Fibroblast of skin of abdomen (primary cell): ENCODE measurements around the gene DBP.
A peak's percentile ranks its signal among the peaks of the same experiment; 100 is the strongest.

ENCODE experiments used
- DNase-seq: peaks from one replicate; pipeline ENCODE4 v3.0.0-alpha.2; 2013

The DBP gene

DNA sequence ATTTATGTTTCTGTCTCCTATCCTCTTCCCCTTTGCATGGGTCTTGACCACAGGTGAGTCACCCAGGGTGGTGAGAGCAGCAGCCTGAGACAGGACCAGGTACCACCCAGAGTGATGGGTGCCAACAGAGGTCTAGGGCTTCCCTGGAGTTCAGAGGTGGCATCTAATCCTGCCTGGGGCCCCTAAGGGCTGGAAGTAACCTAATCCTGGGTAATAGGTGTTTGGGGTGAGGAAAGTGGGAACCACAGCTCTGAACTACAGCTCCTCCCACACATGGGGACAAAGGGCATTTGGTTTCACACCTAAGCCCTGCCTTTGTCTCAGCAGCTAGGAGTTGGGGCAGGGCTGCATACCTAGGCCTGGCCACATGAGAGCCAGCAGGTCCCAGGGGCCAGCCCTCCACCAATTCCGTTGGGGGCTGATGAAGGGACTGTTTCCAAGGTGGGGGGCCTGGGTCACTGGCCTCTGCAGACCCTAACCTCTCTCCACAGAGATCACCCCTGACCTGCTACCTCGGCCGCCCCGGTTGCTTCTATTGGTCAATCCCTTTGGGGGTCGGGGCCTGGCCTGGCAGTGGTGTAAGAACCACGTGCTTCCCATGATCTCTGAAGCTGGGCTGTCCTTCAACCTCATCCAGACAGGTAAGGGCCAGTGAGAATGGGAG is 9.8 kb downstream of the DBP start:
- DNase-seq: no peak

DNA sequence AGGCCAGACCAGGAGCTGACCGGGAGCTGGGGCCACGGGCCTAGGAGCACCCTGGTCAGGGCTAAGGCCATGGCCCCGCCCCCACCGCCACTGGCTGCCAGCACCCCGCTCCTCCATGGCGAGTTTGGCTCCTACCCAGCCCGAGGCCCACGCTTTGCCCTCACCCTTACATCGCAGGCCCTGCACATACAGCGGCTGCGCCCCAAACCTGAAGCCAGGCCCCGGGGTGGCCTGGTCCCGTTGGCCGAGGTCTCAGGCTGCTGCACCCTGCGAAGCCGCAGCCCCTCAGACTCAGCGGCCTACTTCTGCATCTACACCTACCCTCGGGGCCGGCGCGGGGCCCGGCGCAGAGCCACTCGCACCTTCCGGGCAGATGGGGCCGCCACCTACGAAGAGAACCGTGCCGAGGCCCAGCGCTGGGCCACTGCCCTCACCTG is 11.3 kb downstream of the DBP start:
- no peak for DNase-seq

DNA sequence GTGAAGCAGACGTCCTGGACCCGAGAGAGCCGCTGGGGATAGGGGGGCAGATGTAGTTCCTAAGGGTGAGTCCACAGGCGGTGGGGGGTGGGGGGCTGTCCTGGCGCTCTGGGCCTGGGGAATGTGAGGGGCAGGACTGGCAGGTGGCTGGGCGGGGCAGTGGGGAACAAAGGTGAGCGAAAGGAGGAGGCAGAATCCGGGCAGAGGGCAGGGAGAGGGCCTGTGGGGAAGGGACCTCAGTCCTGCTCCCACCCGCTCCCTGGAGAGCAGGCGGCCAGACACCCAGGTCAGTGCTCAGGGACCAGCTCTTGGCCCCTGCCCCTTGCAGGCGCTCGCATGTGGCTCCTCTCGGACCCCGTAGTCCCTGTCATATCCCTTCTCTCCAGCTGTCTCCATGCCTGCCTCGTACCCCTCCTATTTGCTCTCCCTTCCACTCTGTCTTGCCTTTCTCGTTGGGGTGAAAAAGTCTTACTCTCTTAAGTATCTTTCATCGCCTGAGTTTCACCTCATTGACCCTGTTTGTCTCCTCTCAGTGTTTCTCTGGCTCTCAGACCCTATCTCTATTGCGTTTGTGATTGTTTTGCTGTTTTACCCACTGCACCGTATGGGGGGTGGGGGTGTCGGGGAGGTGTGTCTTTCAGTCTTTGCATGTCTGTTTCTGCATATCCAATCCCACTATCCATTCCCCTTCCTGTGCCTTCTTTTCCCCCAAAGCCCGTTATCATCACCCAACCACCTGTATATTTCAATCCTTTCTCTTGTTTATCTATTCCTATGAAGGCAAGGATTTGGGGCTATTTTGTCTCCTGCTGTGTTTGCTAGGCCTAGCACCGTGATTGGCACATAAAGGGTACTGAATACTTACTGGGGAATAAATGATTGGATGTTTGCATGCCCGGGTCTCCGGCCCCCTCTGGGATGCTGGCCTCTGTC is 12.1 kb downstream of the DBP start:
- DNase-seq: no peak

DNA sequence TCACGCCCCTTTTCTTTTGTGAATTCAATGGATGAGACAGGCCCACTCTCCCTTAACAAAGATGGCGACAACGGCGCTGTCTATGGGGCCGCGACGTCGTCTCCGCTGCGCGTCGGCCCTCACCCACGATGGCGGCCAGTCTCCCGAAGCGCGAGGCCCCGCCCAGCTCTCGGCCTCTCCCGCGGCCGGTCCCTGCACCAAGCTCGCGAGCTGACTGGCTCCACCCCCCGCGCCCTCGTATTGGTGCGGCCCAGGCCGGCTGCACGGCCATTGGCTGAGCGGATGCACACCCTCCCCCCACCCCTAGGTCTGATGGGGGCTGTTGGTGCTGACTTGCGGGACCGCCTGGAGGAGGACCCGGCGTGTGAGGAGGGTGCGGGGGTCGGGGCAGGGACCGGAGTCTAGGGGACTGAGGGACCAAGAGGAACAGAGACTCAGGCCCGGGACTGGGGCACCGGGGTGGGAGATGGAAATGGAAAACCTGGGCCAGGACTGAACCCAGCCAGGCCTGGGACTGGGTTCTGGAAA is 13.0 kb downstream of the DBP start:
- peak; percentile 98 for DNase-seq

GRCh38 chr19:48623556-48624066 is 13.6 kb downstream of the DBP start:
- no peak for DNase-seq

- DNase-seq: no peak
Observed at GRCh38 chr19:48619692-48620585, 17.2 kb downstream of the DBP start.

DNA sequence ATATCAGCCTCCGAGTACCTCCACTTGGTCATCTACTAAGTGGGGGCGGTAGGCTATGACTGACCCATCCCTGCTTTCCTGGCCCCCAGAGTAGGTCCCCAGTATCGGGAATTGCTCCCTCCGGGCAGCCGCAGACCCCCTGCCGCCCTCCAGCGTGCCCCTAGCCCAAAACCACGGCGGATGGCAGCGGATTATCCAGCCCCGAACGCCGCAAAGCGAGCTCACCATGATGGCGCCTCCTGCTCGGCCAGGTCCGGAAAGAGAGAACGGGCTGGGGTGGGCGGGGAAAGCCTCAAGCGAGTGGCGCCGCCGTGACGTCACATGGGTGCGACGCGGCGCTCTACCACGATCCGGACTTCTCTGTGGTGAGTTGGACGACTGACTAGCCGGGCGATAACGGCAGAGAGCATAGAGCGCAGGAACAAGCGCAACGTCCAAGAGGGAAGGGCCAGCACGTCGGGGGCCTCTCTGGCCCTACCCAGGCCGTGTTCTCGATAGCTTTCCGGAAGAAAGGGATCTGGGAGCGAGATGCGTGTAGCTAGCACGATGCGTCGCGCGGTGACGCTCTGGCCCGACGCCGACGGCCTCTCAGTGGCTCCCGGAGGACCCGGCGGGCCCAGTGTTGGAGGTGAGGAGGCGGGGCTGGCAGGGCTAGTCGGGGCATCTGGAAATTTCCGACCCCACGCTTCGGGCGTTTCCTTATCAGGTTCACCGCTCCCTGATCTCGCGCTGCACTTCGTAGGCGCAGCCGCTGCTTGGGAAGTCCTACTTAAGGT is 18.1 kb downstream of the DBP start, which contains the start of the genes RPL18 and SPHK2:
Gene RPL18, minus strand, starts transcription at position 263 of the 776 bp plus-strand sequence. Its CDS starts 35 bp downstream, at position 228.
Gene SPHK2, plus strand, starts transcription at position 591 of the 776 bp plus-strand sequence. CDS start 1,009 bp downstream, outside the sequence.
- peak; percentile 100 for DNase-seq

DNA sequence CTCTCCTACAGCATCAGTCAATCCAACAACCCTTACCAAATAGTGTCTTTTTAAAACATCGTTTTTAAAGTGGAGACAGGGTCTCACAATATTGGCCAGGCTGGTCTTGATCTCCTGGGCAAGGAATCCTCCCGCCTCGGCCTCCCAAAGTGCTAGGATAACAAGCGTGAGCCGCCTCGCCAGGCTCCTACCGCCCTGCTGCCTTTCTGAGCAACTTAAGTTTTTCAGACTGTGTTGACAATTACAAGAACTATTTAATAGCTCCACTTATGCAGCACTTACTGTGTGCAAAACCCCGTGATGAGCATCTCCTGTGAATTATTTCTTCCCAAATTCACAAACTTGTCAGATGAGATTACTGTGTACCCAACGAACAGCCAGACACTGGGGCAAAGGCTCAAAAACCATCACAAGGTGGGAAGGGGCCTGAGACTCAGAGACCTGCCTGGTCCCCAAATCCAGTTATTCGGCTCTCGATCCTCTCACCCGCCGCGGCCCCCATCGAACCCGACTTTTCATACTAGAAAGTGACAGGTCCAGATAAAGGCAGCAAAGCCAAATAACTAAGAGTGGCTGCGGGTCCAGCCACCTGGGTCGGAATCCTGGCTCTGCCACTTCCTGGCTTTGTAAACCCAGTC is 18.8 kb downstream of the DBP start:
- no peak for DNase-seq

DNA sequence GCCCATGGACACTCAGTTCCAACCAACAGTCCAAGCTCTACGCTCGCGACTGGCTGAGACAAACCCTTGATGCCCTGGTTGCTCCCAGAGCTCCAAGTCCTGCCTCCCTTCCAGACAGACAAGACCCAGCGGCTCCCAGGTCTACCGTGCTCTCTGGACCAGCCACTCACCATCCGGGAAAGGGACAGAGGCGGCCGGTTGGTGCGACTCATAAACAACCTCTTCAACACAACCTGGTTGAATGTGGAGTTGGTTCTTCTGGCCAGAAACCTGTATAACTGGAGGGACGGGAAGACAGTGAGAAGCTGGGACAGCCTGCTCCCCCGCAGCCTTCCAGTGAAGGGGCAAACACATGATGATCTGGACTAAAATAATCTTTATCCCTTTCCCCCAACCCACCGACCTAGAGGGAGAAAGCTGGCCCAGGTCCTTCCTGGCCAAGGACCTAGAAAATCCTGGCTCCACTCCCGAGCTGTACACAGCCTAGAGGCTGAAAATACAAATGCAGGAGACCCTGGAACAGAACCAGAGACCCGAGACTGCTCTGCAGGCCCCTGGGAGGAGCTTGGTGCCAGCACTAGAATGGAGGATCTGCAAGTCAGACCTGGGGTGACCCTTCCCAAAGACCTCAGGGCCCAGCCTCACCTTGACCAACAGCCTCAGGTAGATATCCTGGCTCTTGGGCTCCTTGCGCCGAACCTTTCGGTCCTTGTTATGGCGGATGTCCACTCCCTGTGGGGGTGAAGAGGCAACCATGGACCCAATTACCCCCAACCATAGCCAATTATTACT is 19.8 kb downstream of the DBP start:
- DNase-seq: no peak

DNA sequence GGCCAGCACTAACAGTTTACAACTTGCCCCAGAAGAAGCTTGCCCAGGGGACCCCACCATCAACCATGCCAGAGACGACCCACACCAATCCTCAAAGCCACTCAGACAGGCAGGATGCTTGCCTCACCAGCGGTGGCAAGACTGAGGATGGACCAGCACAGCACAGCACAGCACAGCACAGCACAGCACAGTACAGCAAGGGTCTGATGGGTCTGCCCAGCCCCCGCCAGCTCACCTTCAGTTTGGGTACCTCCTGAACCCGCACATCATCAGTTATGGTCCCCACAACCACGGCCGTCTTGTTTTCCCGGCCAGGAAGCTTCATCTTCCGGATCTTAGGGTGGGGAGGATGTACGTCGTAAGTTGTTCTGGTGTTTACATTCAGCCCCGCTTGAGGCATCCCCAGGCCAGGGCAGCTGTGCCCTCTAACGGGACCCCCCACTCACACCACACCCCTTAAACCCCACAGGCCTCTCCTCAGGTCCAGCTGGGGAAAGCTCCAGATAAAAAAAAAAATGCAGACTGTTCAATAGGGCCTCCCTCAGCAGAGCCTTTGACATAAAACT is 20.6 kb downstream of the DBP start:
- no peak for DNase-seq

GRCh38 chr19:48616041-48616436 is 21.1 kb downstream of the DBP start:
- DNase-seq: no peak

DNA sequence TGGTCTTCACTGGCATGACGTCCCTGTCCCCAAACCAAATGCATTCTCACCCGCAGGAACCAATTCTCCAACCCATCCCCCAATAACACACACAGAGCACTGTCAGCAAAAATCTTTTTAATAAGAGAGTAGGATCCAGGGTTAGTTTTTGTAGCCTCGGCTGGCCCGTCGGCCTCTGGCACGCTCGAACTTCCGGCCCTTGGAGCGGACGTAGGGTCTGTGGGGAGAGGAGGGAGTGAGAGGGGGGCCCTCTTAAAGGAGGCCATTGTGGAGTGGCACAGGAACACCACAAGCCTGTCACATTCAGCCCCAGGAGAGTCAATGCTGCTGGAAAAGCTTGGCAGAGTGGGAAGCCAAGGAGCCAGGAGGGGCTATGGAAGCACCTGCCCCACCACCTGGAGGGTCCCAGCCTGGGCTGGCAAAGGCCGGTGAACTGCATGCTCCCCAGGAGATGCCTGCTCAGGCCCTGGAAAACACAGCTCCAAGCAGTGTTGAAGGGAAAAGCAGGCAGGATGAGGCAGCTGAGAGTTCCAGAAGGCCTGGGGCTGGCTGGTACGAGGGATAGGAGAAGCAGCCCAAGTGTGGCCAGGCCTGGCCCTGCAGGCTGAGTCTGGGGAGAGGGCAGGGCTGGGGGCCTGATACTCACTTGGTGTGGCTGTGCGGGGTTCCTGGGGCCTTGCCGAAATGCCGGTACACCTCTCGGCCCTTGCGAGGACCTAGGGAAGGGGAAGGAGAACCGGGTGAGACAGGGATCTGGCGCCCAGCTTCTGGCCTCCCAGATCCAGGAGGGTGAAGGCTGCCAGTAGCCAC is 21.7 kb downstream of the DBP start:
- no peak for DNase-seq

- DNase-seq: no peak
Observed at GRCh38 chr19:48614436-48615230, 22.5 kb downstream of the DBP start, which contains the start of gene FAM83E. Gene FAM83E, minus strand, starts transcription at chr19:48615076. Its CDS starts 1,704 bp downstream, at chr19:48613372.

GRCh38 chr19:48613852-48614435 is 23.2 kb downstream of the DBP start:
- no peak for DNase-seq

DNA sequence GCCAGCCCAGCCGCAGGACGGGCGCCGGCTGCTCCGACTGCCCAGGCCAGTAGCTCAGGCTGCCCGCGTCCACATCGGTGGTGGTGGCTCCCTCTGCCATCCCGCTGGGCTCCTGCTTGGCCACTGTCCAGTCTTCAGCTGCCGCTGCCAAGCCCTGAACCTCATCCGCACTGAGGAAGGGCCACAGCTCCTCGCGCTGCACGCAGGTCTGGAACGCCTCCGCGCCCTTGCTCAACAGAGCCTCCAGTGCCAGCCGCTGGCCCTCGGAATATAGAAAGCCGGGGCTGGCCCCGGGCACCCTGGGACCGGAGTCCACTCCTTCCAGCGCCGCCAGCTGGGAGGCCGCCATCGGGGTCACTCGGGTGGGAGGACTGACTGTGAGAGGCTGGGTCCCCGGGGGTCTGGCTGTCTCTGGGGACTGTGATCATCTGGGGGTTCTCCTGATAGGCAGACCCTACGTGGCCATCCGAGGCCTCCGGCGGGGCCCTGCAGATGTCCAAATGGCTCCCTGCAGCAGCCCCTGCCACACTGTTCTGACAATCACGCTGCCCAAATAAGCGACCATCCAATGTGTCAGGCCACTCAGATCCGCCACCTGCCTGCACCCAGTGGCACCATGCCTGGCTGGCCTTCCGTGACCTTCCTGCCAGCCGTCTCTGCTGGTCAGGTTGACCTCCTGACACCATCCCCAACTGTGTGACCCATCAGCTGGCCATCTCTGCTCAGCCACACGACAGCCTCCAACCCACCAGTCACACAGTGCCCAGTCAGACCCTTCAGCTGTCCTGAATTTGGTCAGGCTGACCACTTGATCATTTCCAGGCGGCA is 23.9 kb downstream of the DBP start:
- DNase-seq: no peak

- no peak for DNase-seq
Observed at GRCh38 chr19:48611872-48612271, 25.3 kb downstream of the DBP start.
